C1 segment of cervical spinal cord (tissue), 14 donors: ENCODE results near the gene CIAO2B.

Source experiments
- DNase-seq, 14 donors: peaks; one replicate each; lab custom pipeline; 2025; lab: John Stamatoyannopoulos, UW

CIAO2B gene

DNA sequence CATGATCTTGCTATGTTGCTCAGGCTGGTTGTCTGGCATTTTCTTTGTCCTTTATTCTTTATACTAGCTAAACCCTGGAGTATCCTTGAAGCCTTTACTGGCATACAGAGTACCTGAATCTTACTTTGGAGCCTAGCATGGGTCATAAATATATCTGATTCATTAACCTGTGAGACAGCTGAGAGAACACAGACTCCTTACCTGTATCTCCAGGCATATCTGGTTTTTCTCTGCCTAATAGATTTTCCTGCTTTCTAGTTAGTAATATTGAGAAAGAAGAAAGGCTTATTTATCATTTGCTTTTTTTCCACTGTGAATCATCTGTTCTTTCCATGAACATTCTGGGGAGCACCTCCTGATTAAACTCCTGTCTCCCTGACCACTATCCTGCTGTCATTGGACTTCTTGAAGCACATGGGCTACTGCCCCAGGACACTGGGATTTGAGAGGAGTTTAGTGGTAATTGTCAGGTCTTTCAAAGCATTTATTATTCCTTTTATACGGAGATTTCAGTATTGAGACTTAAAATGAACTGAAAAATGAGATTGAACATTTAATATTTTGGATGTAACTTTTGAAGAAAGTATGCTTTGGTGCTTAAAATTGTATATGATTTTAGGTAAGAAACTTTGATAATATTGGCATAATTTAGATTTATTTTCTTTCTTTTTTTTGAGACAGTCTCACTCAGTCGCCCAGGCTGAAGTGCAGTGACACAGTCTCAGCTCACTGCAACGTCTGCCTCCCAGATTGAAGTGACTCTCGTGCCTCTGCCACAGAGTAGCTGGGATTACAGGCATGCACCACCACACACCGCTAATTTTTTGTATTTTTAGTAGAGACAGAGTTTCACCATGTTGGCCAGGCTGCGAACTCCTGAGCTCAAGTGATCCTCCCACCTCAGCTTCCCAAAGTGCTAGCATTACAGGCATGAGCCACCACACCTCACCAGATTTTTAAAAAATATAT lies 45.3 kb downstream of the CIAO2B start:
- no peak for DNase-seq

DNA sequence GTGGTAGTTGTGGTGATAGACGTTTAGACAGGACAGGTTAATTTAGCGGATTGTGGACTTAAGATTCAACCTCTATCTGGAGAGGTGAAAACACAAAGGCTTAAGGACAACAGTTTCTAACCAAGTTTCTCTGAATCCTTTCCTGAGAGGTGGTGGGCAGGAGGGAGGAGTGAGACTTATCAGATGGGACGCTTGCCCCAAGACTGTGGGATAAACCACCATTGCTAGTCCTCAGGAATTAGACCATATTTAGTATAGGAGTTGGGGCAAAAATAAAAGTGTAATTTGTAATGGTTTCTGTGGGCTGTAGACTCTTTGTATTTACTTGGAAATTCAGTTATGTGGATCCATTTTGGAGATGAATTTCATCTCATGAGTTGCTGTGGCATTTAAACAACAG lies 47.3 kb downstream of the CIAO2B start:
- DNase-seq: no peak

- DNase-seq: no peak
These were observed 47.9 kb downstream of the CIAO2B start for GRCh38 chr16:66886321-66886720.

DNA sequence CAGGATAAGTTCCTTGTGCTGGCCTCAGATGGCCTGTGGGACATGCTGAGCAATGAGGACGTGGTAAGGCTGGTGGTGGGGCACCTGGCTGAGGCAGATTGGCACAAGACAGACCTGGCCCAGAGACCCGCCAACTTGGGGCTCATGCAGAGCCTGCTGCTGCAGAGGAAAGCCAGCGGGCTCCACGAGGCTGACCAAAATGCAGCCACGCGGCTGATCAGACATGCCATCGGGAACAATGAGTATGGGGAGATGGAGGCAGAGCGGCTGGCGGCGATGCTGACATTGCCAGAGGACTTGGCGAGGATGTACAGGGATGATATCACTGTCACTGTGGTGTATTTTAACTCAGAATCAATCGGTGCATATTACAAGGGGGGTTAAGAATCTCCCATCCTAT lies 48.7 kb downstream of the CIAO2B start:
- DNase-seq: no peak

DNA sequence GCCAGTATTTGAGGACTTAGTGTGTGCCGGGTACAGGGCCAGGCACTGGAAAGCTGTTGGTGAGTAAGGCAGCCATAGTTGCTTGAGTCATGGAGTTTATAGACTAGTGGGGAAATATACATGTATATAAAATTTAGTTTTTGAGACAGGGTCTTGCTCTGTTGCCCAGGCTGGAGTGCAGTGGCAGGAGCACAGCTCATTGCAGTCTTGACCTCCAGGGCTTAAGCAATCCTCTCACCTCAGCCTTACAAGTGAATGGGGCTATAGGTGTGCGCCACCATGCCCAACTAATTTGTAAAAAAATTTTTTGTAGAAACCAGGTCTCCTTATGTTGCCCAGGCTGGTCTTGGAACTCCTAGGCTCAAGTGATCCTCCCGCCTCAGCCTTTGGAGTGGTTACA lies 51.5 kb downstream of the CIAO2B start:
- no peak for DNase-seq
